H1 (cell line): ENCODE data around the gene COX18. TPM values are rescaled to one million over a fixed set of nuclear protein-coding genes. Genes with fewer than 3 reads are reported as not detected.

Source experiments
- CTCF ChIA-PET: fragments of 300-600 bp; sonication (Branson Sonifier 250); formaldehyde crosslinking; loops from one replicate; lab custom pipeline; 2021; ENCODE audit not compliant: partially characterized antibody; lab: Charles Lee
- POLR2A ChIA-PET: fragments of 300-600 bp; sonication (Branson Sonifier 250); formaldehyde crosslinking; loops from one replicate; lab custom pipeline; 2021; ENCODE audit warnings: inconsistent platforms; ENCODE audit not compliant: partially characterized antibody; lab: Charles Lee
- DNase-seq, 2 experiments: peaks; one replicate each; pipeline versions ENCODE4 v3.0.0 to v3.0.0-alpha.2; 2010 to 2022; ENCODE audit warnings: low spot score in 2 of 2, low read depth in 1 of 2, mixed read lengths in 1 of 2
- FAIRE-seq: peaks from 2 replicates; lab custom pipeline; 2011; peaks lifted over from hg19 to GRCh38; lab: Jason Lieb, UNC
- H2AFZ ChIP-seq: 2 replicates; pipeline ENCODE4 v1.8.1; 2012; ENCODE audit warnings: low read length, inconsistent platforms
- H2AK5ac ChIP-seq: 2 replicates; pipeline ENCODE4 v1.6.1; 2013; ENCODE audit warnings: low read depth, low read length
- H2BK120ac ChIP-seq: replicated peaks from 2 replicates; pipeline ENCODE3; 2013; ENCODE audit warnings: low read depth, low read length, inconsistent platforms
- H2BK12ac ChIP-seq: 2 replicates; pipeline ENCODE4 v1.6.1; 2013; ENCODE audit warnings: low read depth, low read length
- H2BK15ac ChIP-seq: 2 replicates; pipeline ENCODE4 v1.6.1; 2013; ENCODE audit warnings: low read length
- H2BK20ac ChIP-seq: 2 replicates; pipeline ENCODE4 v1.6.1; 2013; ENCODE audit warnings: low read length
- H2BK5ac ChIP-seq: 2 replicates; pipeline ENCODE4 v1.6.1; 2013; ENCODE audit warnings: low read depth, low read length
- H3K14ac ChIP-seq: 2 replicates; pipeline ENCODE4 v1.6.1; 2013; ENCODE audit warnings: inconsistent platforms; ENCODE audit not compliant: insufficient read length
- H3K18ac ChIP-seq: 2 replicates; pipeline ENCODE4 v1.6.1; 2013; ENCODE audit warnings: low read length; ENCODE audit errors: extremely low read depth
- H3K23ac ChIP-seq: 2 replicates; pipeline ENCODE4 v1.6.1; 2013; ENCODE audit warnings: inconsistent platforms; ENCODE audit not compliant: insufficient read length
- H3K23me2 ChIP-seq: 2 replicates; pipeline ENCODE4 v1.6.1; 2013; ENCODE audit warnings: low read depth, low read length
- H3K27ac ChIP-seq: 2 replicates; pipeline ENCODE4 v1.6.1; 2011; ENCODE audit warnings: low read depth, low read length, inconsistent platforms
- H3K27me3 ChIP-seq, 4 experiments: replicated peaks in 1 of 4; 1 replicate in 1 of 4; 2 replicates in 3 of 4; pipeline versions ENCODE4 v1.6.1 to v1.8.1; 2011 to 2013; ENCODE audit warnings: low read length in 3 of 4, mild to moderate bottlenecking in 3 of 4, inconsistent platforms in 2 of 4, mixed read lengths in 2 of 4, moderate library complexity in 1 of 4; ENCODE audit not compliant: control insufficient read depth in 3 of 4, insufficient read depth in 3 of 4; ENCODE audit errors: extremely low read depth in 1 of 4
- H3K36me3 ChIP-seq, 4 experiments: 2 replicates each; pipeline versions ENCODE4 v1.6.1 to v1.8.1; 2011 to 2013; ENCODE audit warnings: mild to moderate bottlenecking in 4 of 4, low read length in 3 of 4, moderate library complexity in 2 of 4, control low read depth in 1 of 4, inconsistent platforms in 1 of 4; ENCODE audit not compliant: insufficient read depth in 4 of 4, control insufficient read depth in 2 of 4
- H3K4ac ChIP-seq: replicated peaks from 2 replicates; pipeline ENCODE3; 2013; ENCODE audit warnings: low read length, low read depth, mixed read lengths, inconsistent platforms; ENCODE audit not compliant: insufficient read length
- H3K4me1 ChIP-seq, 4 experiments: replicated peaks in 1 of 4; 1 replicate in 1 of 4; 2 replicates in 3 of 4; pipeline versions ENCODE4 v1.6.1 to v1.8.1; 2011 to 2013; ENCODE audit warnings: low read length in 3 of 4, inconsistent platforms in 2 of 4, mixed read lengths in 1 of 4; ENCODE audit not compliant: insufficient read depth in 4 of 4, control insufficient read depth in 3 of 4
- H3K4me2 ChIP-seq, 2 experiments: 2 replicates each; pipeline versions ENCODE4 v1.6.1 to v1.8.1; 2011 to 2013; ENCODE audit warnings: low read depth in 2 of 2, low read length in 2 of 2, control low read depth in 1 of 2, inconsistent platforms in 1 of 2, mild to moderate bottlenecking in 1 of 2; ENCODE audit not compliant: insufficient read depth in 1 of 2
- H3K4me3 ChIP-seq, 4 experiments: fragments of 200-600, 300-600 bp in 1 of 4; sonication (generic), shearing (Covaris generic), sonication (Bioruptor Twin) in 1 of 4; 2 replicates each; pipeline versions ENCODE4 v1.5.1 to v1.8.1; 2011 to 2016; ENCODE audit warnings: low read length in 4 of 4, low read depth in 3 of 4, control low read depth in 2 of 4, inconsistent platforms in 2 of 4, mild to moderate bottlenecking in 2 of 4, mixed read lengths in 1 of 4, moderate library complexity in 1 of 4; ENCODE audit not compliant: insufficient read depth in 2 of 4; ENCODE audit errors: extremely low read depth in 1 of 4
- H3K56ac ChIP-seq: replicated peaks from 2 replicates; pipeline ENCODE3; 2013; ENCODE audit warnings: low read depth, mild to moderate bottlenecking, mixed read lengths, low read length, inconsistent platforms; ENCODE audit not compliant: insufficient read length
- H3K79me1 ChIP-seq: 2 replicates; pipeline ENCODE4 v1.6.1; 2013; ENCODE audit warnings: low read depth, low read length, control low read depth
- H3K79me2 ChIP-seq, 2 experiments: 2 replicates each; pipeline versions ENCODE4 v1.6.1 to v1.8.1; 2012 to 2013; ENCODE audit warnings: low read length in 2 of 2, mild to moderate bottlenecking in 2 of 2, inconsistent platforms in 1 of 2; ENCODE audit not compliant: insufficient read depth in 2 of 2, control insufficient read depth in 1 of 2
- H3K9ac ChIP-seq, 4 experiments: replicated peaks in 1 of 4; 1 replicate in 1 of 4; 2 replicates in 3 of 4; pipeline versions ENCODE4 v1.6.1 to v1.8.1; 2011 to 2013; ENCODE audit warnings: low read depth in 3 of 4, low read length in 3 of 4, control low read depth in 2 of 4, mild to moderate bottlenecking in 2 of 4, moderate library complexity in 2 of 4, inconsistent platforms in 1 of 4; ENCODE audit errors: extremely low read depth in 1 of 4
- H3K9me3 ChIP-seq, 2 experiments: 2 replicates each; pipeline versions ENCODE4 v1.6.1 to v1.8.1; 2012 to 2013; ENCODE audit warnings: mild to moderate bottlenecking in 2 of 2, moderate library complexity in 2 of 2, control low read depth in 1 of 2, inconsistent platforms in 1 of 2, low read depth in 1 of 2, low read length in 1 of 2, mixed read lengths in 1 of 2; ENCODE audit not compliant: insufficient read depth in 2 of 2
- H4K20me1 ChIP-seq, 2 experiments: replicated peaks in 1 of 2; 2 replicates each; pipeline versions ENCODE3 to v1.8.1; 2011 to 2013; ENCODE audit warnings: inconsistent platforms in 2 of 2, low read length in 2 of 2, mild to moderate bottlenecking in 1 of 2; ENCODE audit not compliant: insufficient read depth in 2 of 2, control insufficient read depth in 1 of 2
- H4K5ac ChIP-seq: 2 replicates; pipeline ENCODE4 v1.6.1; 2013; ENCODE audit warnings: low read length, low read depth, mixed read lengths, inconsistent platforms; ENCODE audit not compliant: insufficient read length
- H4K8ac ChIP-seq: 2 replicates; pipeline ENCODE4 v1.8.0; 2013; ENCODE audit warnings: mild to moderate bottlenecking, moderate library complexity, low read length, inconsistent platforms; ENCODE audit not compliant: insufficient read depth; ENCODE audit errors: extremely low read depth
- H4K91ac ChIP-seq: replicated peaks from 2 replicates; pipeline ENCODE3; 2013; ENCODE audit warnings: low read length, mixed read lengths, inconsistent platforms; ENCODE audit not compliant: insufficient read length
- CBX5 ChIP-seq: fragments of 300-800, 300-1000 bp; sonication (generic); IDR thresholded peaks from 2 replicates; pipeline ENCODE4 v1.7.1; 2016; ENCODE audit warnings: antibody characterized with exemption, low read length, low read depth
- EZH2 ChIP-seq: fragments of 200-600 bp; sonication (generic); IDR thresholded peaks from 2 replicates; pipeline ENCODE4 v1.7.1; 2012; ENCODE audit warnings: low read depth, mild to moderate bottlenecking, moderate library complexity, low read length, inconsistent platforms; ENCODE audit not compliant: severe bottlenecking
- HDAC2 ChIP-seq, 2 experiments: fragments of 300-600 bp in 1 of 2; sonication (generic) in 1 of 2; IDR thresholded peaks; 2 replicates each; pipeline ENCODE4 v1.6.1; 2011 to 2012; ENCODE audit warnings: low read depth in 2 of 2, low read length in 2 of 2, mild to moderate bottlenecking in 2 of 2, moderate library complexity in 2 of 2, borderline replicate concordance in 1 of 2, inconsistent platforms in 1 of 2
- POLR2AphosphoS5 ChIP-seq: IDR thresholded peaks from 2 replicates; pipeline ENCODE4 v1.6.1; 2011; ENCODE audit warnings: low read depth, low read length
- SIN3A ChIP-seq, 2 experiments: IDR thresholded peaks in 1 of 2; conservative IDR thresholded peaks in 1 of 2; 2 replicates each; pipeline ENCODE4 v1.6.1; 2011 to 2012; ENCODE audit warnings: low read length in 2 of 2, improper control_type of control experiment in 1 of 2, low read depth in 1 of 2, mild to moderate bottlenecking in 1 of 2
- SIRT6 ChIP-seq: IDR thresholded peaks from one replicate; pipeline ENCODE4 v1.7.1; 2012; ENCODE audit warnings: low read length, inconsistent platforms
- WGBS, 2 experiments: shearing (Covaris generic) in 1 of 2; methylation state at CpG; one replicate each; pipeline versions ENCODE4 v1.1.6 to v1.1.7; 2013 to 2015; ENCODE audit warnings: low lambda C conversion rate in 2 of 2, mixed read lengths in 2 of 2, inconsistent platforms in 1 of 2, low coverage in 1 of 2, missing lambda C conversion rate in 1 of 2; ENCODE audit not compliant: insufficient replicate concordance in 2 of 2, insufficient coverage in 1 of 2, insufficient read length in 1 of 2; ENCODE audit errors: extremely low coverage in 1 of 2, missing lambda C conversion rate in 1 of 2; 5-methylcytosine and 5-hydroxymethylcytosine counted together
- polyA plus RNA-seq, 7 experiments: library from polyadenylated mRNA; depleted of rRNA in 3 of 7; stranded (reverse) in 5 of 7; unstranded in 2 of 7; fragments of >200 nt in 5 of 7; fragments of 200-250 nt in 2 of 7; gene quantifications; 1 replicate in 5 of 7; 2 replicates in 1 of 7; 4 replicates in 1 of 7; pipeline versions ENCODE4 v1.2.1 to v1.2.3, GENCODE V29; 2011 to 2013; ENCODE audit warnings: missing spikeins in 2 of 7, mixed read lengths in 2 of 7
- total RNA-seq: library from RNA; stranded (reverse); fragmentation: NEBNext Ultra II Directional; extraction: Animal tissue kit (Norgen Biotek cat#: 25700); gene quantifications from 2 replicates; pipeline ENCODE4 v1.2.1, GENCODE V29; 2021
- TF ChIP-seq, protein P1 (sequence below): IDR thresholded peaks from 2 replicates; pipeline ENCODE4 v1.6.1; 2012; ENCODE audit warnings: inconsistent platforms

Gene COX18
- total and polyA plus RNA-seq, 2 of the 8 experiments (the other 6 are each of a cell fraction or from before 2014, with no cell fraction given), result 23.0 to 23.7 TPM

DNA sequence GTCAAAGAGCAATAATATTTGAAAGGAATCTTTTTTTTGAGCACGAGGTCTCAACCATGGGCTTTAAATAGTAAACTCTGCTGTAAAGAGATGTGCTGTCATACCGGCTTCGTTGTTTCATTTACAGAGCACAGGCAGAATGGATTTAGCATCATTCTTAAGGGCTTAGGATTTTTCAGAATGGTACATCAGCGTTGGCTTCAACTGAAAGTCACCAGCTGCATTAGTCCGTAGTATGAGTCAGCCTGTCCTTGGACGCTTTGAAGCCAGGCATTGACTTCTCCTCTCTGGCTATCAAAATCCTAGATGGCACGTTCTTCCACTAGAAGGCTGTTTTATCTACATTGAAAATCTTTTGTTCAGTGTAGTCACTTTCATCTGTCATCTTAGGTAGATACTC, 23.6 kb downstream of the COX18 start:
- Histone ChIP-seq H3K4ac (no peak overlapping the region), H3K27me3 (no peaks in the 10 kb centered on the region), H3K56ac (no peak overlapping the region), H2AFZ (no peak overlapping the region), H3K4me1 (no peaks in the 10 kb centered on the region), H3K27ac (no peak overlapping the region), H2BK12ac (no peak overlapping the region), H2BK15ac (no peak overlapping the region), H3K14ac (no peak overlapping the region), H2BK120ac (no peak overlapping the region), H2BK5ac (no peak overlapping the region), H3K9me3 (no peaks in the 10 kb centered on the region), H3K79me2 (no peaks in the 10 kb centered on the region), H2AK5ac (no peak overlapping the region), H3K9ac (no peak overlapping the region), H4K8ac (no peak overlapping the region), H3K4me2 (no peak overlapping the region), H2BK20ac (no peak overlapping the region), H4K91ac (no peak overlapping the region), H3K18ac (no peak overlapping the region), H3K36me3 (no peaks in the 10 kb centered on the region), H3K79me1 (no peaks in the 10 kb centered on the region), H3K23me2 (no peaks in the 10 kb centered on the region), H4K5ac (no peak overlapping the region), H3K4me3 (no peak overlapping the region), H3K23ac (no peak overlapping the region), H4K20me1 (no peaks in the 10 kb centered on the region)
- 88% methylated on average over 7 of the region's 7 CpGs; no CpG with 5 or more reads in 1 of the 2 experiments for WGBS, 2 experiments
- CTCF ChIA-PET, result no interaction called here
- no peak for FAIRE-seq
- POLR2A ChIA-PET, result no interaction called here
- TF ChIP-seq EZH2, result no peak
- no peak for TF ChIP-seq CBX5
- no peak for TF ChIP-seq SIRT6
- no peak for TF ChIP-seq POLR2AphosphoS5
- TF ChIP-seq, protein P1, sequence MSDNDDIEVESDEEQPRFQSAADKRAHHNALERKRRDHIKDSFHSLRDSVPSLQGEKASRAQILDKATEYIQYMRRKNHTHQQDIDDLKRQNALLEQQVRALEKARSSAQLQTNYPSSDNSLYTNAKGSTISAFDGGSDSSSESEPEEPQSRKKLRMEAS, result no peak
- no peak for TF ChIP-seq SIN3A (conservative IDR thresholded peaks at IDR 0.05 in 1 of 2, IDR thresholded peaks at IDR 0.05 in 1 of 2; ENCODE audit: low read depth in 1 of 2, low read length in 2 of 2)
- no peak for TF ChIP-seq HDAC2 (IDR thresholded peaks at IDR 0.05; ENCODE audit: borderline replicate concordance in 1 of 2, low read depth in 2 of 2, low read length in 2 of 2)
- DNase-seq, result no peak
